ENCODE data around the gene VAPA.

GRCh38 chr18:9867071-9867594 is 46.7 kb upstream of the VAPA start:
- no peak for TF ChIP-seq CTCF (IDR thresholded peaks at IDR 0.05)
- TF ChIP-seq POLR2A (IDR thresholded peaks at IDR 0.05): no peak

Data from right lobe of liver (tissue), 4 donors.